VCaP (cell line): Measurements from ENCODE around the gene INTS11.
"Not testable (repeated sequence)": the region's sequence is repeated elsewhere in the genome, so short reads cannot be mapped to it uniquely, and the experiment has no call there.

Source experiments
- H3K27ac ChIP-seq: fragments of 450-650 bp; 2 replicates; pipeline ENCODE4 v1.5.1; 2017
- TF ChIP-seq, protein P1 (sequence below): fragments of 450-650 bp; conservative IDR thresholded peaks from 2 replicates; pipeline ENCODE4 v1.5.1; 2017; ENCODE audit warnings: mild to moderate bottlenecking, moderate library complexity

Gene INTS11

DNA sequence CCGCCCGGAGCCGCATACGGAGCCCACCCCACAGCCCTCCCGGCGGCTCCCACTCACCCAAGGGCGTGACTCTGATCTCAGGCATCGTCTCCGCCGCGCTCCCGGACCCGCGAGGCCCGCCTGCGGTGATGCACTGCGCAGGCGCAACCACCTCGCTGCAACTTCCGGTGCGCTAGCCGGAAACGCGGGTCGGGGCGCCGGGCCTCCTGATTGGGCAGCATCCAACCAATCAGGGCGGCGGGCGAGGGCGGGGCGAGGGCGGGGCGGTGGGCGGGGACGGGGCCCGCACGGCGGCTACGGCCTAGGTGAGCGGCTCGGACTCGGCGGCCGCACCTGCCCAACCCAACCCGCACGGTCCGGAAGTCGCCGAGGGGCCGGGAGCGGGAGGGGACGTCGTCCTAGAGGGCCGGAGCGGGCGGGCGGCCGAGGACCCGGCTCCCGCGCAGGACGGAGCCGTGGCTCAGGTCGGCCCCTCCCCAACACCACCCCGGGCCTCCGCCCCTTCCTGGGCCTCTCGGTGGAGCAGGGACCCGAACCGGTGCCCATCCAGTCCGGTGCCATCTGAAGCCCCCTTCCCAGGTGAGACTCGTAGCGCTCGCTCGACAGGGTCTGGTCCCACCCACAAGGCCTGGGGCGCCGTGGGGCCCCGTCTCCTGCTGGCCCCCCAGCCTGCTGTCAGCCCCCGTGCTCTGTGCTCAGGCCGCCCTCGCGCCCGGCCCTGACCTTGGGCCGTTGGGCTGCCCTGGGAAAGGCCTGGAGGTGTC lies at the start of gene INTS11, which contains the start of gene CPTP:
TSS of gene INTS11 (minus strand) at position 137 of the 764 bp plus-strand sequence. CDS start at position 85, 52 bp downstream.
TSS of gene CPTP (plus strand) at position 279 of the 764 bp plus-strand sequence. CDS start 2,109 bp downstream, outside the sequence.
- peak within 1 kb of the TSS; percentile 97 for H3K27ac ChIP-seq
- TF ChIP-seq, protein P1, sequence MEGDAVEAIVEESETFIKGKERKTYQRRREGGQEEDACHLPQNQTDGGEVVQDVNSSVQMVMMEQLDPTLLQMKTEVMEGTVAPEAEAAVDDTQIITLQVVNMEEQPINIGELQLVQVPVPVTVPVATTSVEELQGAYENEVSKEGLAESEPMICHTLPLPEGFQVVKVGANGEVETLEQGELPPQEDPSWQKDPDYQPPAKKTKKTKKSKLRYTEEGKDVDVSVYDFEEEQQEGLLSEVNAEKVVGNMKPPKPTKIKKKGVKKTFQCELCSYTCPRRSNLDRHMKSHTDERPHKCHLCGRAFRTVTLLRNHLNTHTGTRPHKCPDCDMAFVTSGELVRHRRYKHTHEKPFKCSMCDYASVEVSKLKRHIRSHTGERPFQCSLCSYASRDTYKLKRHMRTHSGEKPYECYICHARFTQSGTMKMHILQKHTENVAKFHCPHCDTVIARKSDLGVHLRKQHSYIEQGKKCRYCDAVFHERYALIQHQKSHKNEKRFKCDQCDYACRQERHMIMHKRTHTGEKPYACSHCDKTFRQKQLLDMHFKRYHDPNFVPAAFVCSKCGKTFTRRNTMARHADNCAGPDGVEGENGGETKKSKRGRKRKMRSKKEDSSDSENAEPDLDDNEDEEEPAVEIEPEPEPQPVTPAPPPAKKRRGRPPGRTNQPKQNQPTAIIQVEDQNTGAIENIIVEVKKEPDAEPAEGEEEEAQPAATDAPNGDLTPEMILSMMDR: no peak

- H3K27ac ChIP-seq: peak overlapping the region; percentile 99
- TF ChIP-seq, protein P1: no peak
Measured at GRCh38 chr1:1373815-1374588, 49.5 kb upstream of the INTS11 start.

- H3K27ac ChIP-seq: peak overlapping the region; percentile 99; the same call in 1 of the 2 replicates
- TF ChIP-seq, protein P1: no peak
Measured at GRCh38 chr1:1373051-1373814, 48.8 kb upstream of the INTS11 start.

DNA sequence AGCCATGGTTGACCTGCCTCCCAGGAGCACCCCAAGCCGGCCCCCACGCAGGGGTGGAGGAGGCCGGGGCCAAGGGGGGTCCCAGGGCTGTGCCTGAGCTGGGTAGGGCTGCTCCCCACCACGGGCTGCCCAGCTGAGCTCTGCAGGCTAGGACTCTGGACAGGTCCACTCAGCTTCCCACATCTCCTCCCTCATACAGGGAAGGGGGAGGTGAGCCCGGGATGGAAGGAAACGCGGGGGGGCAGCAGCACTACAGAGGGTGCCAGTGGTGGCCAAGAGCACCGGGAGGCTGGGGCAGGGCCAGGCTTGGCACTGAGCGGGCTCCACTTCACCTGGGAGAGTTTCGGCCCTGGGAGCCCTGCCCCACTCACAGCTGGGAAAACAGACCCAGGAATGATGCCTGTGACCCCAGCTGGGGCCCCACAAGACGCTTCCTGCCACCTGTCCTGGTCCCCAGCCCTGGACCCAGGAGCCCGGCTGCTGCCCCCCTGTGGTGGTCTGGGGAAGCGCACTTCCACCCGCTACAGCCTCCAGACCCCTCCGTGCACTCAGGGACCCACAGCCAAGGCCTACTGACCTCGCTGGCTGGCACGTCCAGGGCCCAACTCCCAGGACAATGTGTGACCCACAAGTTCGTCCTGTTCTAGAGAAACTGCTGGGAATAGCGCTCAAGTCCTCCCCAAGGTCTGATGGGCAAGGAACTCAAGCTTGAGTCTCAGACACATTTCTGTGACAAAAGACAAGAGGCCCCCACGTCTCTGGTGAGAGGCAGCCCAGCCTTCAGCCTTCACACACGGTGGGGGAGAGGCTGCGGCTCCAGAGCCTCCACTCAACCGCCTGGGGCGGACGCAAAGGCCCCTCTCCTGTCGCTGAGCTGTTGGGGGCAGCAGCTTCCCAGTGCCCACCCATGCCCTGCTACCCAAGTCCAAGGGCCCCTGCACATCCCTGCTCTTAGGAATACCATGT lies 47.6 kb upstream of the INTS11 start:
- TF ChIP-seq, protein P1: peak; percentile 96

DNA sequence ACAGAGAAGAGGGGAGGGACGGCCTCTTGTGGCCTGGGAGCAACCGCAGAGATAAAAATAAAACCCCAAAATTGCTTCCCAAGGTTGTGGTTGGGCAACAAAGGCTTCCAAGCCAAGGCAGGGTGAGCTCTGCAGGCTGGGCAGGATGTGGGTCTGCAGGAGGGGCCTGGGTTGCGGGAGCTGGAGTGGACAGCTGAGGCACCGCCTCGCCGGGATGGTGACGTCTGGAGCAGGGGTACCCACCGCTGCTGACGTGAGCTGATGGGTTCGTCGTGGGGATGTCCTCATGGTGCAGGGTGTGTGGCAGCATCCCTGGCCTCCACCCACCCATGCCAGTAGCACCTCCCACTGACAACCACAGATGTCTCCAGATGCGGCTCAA lies 46.9 kb upstream of the INTS11 start:
- TF ChIP-seq, protein P1: no peak
- no peak overlapping the region for H3K27ac ChIP-seq

More for the DNA sequence above, 47.6 kb upstream of the INTS11 start:
- no peak overlapping the region for H3K27ac ChIP-seq

DNA sequence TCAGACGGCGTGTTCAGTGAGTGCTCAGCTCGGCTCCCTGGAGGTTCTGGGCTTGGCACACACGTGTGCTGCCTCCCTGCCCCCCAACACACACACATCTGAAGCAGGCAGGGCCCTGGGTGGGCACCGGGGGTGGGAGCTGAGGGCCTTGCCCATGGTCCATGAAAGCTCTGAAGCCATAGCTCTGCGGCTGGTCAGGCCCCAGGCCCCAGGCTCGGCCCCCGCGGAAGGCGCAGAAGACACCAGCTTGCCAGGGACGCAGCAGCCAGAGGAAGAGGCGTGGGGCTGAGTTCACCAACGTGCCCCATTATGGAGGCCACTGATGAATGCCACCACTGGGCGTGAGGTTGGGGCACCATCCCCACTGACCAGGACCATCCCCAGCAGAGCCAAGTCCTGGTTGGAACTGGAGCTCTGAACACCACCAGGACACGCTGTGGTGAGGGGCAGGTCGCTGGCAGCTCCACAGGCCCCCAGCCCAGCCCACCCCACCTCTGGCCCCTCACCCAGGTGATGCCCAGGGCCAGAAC lies 46.4 kb upstream of the INTS11 start:
- H3K27ac ChIP-seq: no peak overlapping the region
- TF ChIP-seq, protein P1: no peak

- not testable (repeated sequence) for H3K27ac ChIP-seq
Measured at GRCh38 chr1:1370094-1370493, 45.6 kb upstream of the INTS11 start.
